ENCODE results near the gene KRT79. TPM values are rescaled to one million over a fixed set of nuclear protein-coding genes. Genes with fewer than 3 reads are reported as not detected.
A peak's percentile ranks its signal among the peaks of the same experiment; 100 is the strongest.

Gene KRT79
- total and polyA plus RNA-seq, 9 of the 15 experiments (the other 6 are each of a cell fraction or from before 2014, with no cell fraction given): 0.03 to 2.3 (median 0.23) TPM; not detected in 2

DNA sequence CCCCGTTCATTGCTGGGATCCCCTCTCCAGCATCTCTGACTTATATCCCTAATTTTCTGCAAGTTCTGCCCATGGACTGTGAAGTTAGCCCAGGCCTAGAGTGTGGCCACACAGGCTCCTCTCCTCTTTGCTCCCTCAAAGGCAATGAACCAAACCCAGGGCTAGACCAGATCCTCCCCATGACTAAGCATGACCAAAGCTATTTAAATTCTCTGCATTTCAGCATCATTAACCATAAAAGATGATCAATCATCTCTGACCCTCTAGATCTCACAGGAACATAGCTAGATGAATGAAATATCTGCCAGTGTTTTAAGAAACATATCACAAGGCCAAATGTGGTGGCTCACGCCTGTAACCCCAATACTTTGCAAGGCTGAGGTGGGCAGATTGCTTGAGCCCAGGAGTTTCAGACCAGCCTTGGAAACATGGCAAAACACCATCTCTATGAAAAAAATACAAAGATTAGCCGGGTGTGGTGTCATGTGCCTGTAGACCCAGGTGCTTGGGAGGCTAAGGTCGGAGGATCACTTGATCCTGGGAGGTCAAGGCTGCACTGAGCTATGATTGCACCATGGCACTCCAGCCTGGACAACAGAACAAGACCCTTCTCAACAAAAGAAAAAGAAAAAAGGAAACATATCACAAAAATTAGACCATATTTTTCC, 36.0 kb downstream of the KRT79 start (continued):
- TF ChIP-seq CBX8 (IDR thresholded peaks at IDR 0.05; ENCODE audit: borderline replicate concordance, extremely low read depth, low read depth, low read length, poor library complexity, severe bottlenecking) (no peak), ZBTB17 (CRISPR knock-in tag; IDR thresholded peaks at IDR 0.05) (no peak), ZNF197 (CRISPR knock-in tag; IDR thresholded peaks at IDR 0.05; ENCODE audit: low read depth) (no peak), ZNF77 (CRISPR knock-in tag; IDR thresholded peaks at IDR 0.05) (no peak), CXXC5 (CRISPR knock-in tag; IDR thresholded peaks at IDR 0.05) (no peak), ASH1L (IDR thresholded peaks at IDR 0.05; ENCODE audit: borderline replicate concordance, low read depth, partially characterized antibody) (no peak), ZNF253 (CRISPR knock-in tag; conservative IDR thresholded peaks at IDR 0.05) (no peak), ZNF583 (CRISPR knock-in tag; IDR thresholded peaks at IDR 0.05) (no peak)
- TF ChIP-seq, protein P1, sequence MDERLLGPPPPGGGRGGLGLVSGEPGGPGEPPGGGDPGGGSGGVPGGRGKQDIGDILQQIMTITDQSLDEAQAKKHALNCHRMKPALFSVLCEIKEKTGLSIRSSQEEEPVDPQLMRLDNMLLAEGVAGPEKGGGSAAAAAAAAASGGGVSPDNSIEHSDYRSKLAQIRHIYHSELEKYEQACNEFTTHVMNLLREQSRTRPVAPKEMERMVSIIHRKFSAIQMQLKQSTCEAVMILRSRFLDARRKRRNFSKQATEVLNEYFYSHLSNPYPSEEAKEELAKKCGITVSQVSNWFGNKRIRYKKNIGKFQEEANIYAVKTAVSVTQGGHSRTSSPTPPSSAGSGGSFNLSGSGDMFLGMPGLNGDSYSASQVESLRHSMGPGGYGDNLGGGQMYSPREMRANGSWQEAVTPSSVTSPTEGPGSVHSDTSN (CRISPR knock-in tag; IDR thresholded peaks at IDR 0.05; ENCODE audit: low read depth): no peak
- TF ChIP-seq, protein P1 (tag; conservative IDR thresholded peaks at IDR 0.05; ENCODE audit: low read depth): peak; percentile 44; the same call in 1 of the 2 replicates
- TF ChIP-seq, protein P2, sequence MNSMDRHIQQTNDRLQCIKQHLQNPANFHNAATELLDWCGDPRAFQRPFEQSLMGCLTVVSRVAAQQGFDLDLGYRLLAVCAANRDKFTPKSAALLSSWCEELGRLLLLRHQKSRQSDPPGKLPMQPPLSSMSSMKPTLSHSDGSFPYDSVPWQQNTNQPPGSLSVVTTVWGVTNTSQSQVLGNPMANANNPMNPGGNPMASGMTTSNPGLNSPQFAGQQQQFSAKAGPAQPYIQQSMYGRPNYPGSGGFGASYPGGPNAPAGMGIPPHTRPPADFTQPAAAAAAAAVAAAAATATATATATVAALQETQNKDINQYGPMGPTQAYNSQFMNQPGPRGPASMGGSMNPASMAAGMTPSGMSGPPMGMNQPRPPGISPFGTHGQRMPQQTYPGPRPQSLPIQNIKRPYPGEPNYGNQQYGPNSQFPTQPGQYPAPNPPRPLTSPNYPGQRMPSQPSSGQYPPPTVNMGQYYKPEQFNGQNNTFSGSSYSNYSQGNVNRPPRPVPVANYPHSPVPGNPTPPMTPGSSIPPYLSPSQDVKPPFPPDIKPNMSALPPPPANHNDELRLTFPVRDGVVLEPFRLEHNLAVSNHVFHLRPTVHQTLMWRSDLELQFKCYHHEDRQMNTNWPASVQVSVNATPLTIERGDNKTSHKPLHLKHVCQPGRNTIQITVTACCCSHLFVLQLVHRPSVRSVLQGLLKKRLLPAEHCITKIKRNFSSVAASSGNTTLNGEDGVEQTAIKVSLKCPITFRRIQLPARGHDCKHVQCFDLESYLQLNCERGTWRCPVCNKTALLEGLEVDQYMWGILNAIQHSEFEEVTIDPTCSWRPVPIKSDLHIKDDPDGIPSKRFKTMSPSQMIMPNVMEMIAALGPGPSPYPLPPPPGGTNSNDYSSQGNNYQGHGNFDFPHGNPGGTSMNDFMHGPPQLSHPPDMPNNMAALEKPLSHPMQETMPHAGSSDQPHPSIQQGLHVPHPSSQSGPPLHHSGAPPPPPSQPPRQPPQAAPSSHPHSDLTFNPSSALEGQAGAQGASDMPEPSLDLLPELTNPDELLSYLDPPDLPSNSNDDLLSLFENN (IDR thresholded peaks at IDR 0.05; ENCODE audit: low read depth in 2 of 2, low read length in 2 of 2): no peak
- TF ChIP-seq, protein P3, sequence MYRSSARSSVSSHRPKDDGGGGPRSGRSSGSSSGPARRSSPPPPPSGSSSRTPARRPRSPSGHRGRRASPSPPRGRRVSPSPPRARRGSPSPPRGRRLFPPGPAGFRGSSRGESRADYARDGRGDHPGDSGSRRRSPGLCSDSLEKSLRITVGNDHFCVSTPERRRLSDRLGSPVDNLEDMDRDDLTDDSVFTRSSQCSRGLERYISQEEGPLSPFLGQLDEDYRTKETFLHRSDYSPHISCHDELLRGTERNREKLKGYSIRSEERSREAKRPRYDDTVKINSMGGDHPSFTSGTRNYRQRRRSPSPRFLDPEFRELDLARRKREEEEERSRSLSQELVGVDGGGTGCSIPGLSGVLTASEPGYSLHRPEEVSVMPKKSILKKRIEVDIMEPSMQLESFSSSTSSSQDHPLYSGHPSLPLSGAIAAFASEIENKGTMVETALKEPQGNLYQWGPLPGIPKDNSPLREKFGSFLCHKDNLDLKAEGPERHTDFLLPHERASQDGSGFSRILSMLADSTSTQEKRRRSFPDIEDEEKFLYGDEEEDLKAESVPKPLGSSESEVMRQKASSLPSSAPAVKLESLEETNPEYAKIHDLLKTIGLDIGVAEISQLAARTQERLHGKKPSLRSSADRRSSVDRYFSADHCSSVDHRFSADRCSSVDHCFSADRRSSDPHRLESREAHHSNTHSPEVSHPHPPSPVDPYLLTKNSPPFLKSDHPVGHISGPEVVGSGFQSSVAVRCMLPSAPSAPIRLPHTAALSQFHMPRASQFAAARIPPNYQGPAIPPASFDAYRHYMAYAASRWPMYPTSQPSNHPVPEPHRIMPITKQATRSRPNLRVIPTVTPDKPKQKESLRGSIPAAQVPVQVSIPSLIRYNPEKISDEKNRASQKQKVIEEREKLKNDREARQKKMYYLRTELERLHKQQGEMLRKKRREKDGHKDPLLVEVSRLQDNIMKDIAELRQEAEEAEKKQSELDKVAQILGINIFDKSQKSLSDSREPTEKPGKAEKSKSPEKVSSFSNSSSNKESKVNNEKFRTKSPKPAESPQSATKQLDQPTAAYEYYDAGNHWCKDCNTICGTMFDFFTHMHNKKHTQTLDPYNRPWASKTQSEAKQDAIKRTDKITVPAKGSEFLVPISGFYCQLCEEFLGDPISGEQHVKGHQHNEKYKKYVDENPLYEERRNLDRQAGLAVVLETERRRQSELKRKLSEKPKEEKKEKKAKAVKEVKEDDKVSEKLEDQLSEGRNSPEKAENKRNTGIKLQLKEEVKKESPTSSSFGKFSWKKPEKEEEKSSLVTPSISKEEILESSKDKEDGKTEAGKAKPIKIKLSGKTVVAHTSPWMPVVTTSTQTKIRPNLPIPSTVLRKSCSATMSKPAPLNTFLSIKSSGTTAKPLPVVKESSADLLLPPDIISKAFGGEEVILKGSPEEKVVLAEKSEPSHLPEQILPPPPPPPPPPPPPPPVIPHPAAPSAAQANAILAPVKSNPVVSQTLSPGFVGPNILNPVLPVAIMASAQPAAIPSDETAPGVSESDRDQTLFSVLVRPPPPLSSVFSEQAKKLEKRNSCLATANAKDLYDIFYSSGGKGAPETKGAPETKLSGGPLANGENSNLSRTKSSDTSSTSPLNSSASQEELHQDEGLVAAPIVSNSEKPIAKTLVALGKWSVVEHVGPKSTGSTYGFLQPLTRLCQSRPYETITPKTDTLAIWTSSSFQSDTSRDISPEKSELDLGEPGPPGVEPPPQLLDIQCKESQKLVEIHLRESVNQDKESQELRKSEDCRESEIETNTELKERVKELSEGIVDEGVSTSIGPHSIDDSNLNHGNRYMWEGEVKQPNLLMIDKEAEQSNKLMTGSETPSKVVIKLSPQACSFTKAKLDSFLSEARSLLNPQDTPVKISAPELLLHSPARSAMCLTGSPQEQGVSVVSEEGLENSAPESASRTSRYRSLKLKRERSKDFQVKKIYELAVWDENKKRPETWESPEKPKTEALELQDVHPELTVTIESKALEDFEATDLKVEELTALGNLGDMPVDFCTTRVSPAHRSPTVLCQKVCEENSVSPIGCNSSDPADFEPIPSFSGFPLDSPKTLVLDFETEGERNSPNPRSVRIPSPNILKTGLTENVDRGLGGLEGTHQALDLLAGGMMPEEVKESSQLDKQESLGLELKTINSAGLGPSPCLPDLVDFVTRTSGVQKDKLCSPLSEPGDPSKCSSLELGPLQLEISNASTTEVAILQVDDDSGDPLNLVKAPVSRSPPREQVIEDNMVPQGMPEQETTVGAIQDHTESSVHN (IDR thresholded peaks at IDR 0.05; ENCODE audit: borderline replicate concordance in 1 of 2, low read depth in 1 of 2): no peak

Measured in K562 (cell line).